Adrenal gland (tissue), 5 donors: Measurements from ENCODE around the gene HRC.

Source experiments
- POLR2A ChIP-seq, 2 donors: fragments of 450-650 bp; IDR thresholded peaks; one replicate each; pipeline ENCODE4 v1.6.1; 2017; ENCODE audit warnings: antibody characterized with exemption in 2 of 2, mild to moderate bottlenecking in 2 of 2, moderate library complexity in 1 of 2
- TF ChIP-seq, protein P1 (sequence below), 6 experiments: fragments of 450-650 bp in 4 of 6; fragments of 200-600 bp in 2 of 6; sonication (generic) in 1 of 6; IDR thresholded peaks; 1 replicate in 5 of 6; 2 replicates in 1 of 6; pipeline versions ENCODE4 v1.5.1 to v1.8.0; 2016 to 2021; ENCODE audit warnings: antibody characterized with exemption in 6 of 6, mild to moderate bottlenecking in 2 of 6, moderate library complexity in 1 of 6
- donor health status: DM: no; HTN: no; CAD: no.

GRCh38 chr19:49188626-49189200, 33.5 kb upstream of the HRC start:
- TF ChIP-seq, protein P1, sequence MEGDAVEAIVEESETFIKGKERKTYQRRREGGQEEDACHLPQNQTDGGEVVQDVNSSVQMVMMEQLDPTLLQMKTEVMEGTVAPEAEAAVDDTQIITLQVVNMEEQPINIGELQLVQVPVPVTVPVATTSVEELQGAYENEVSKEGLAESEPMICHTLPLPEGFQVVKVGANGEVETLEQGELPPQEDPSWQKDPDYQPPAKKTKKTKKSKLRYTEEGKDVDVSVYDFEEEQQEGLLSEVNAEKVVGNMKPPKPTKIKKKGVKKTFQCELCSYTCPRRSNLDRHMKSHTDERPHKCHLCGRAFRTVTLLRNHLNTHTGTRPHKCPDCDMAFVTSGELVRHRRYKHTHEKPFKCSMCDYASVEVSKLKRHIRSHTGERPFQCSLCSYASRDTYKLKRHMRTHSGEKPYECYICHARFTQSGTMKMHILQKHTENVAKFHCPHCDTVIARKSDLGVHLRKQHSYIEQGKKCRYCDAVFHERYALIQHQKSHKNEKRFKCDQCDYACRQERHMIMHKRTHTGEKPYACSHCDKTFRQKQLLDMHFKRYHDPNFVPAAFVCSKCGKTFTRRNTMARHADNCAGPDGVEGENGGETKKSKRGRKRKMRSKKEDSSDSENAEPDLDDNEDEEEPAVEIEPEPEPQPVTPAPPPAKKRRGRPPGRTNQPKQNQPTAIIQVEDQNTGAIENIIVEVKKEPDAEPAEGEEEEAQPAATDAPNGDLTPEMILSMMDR (IDR thresholded peaks at IDR 0.05), result no peak
- TF ChIP-seq POLR2A (IDR thresholded peaks at IDR 0.05), result no peak
